Retinal pigment epithelial cell (primary cell): Measurements from ENCODE around the gene SLC39A13.

Experiments
- DNase-seq: peaks from one replicate; pipeline ENCODE4 v3.0.0-alpha.2; 2010; ENCODE audit warnings: low read depth
- H3K4me3 ChIP-seq: 2 replicates; pipeline ENCODE4 v1.5.1; 2011; ENCODE audit warnings: mild to moderate bottlenecking, low read length, control low read depth, moderate library complexity
- TF ChIP-seq, protein P1 (sequence below): conservative IDR thresholded peaks from 2 replicates; pipeline ENCODE4 v1.5.1; 2011; ENCODE audit warnings: low read depth, low read length, control low read depth, inconsistent platforms

The SLC39A13 gene

DNA sequence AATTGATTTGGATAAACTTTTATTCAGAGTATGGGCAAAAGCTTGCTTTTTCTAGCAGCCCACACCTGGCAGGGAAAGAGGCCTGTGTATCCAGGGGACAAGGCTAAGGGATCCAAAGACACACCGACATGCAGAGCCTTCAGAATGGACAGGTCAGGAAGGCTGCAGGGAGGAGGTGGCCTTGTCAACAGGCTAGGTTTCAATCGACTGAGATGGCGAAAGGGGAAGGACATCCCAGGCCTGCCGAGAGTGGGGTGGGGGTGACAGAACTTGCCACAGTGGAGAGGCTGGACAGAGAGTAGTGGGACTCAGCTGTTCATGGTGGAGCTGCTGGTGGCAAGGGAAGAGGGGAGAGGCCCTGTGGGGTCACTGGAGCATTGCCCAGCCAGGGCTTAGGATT, 5.3 kb upstream of the SLC39A13 start:
- TF ChIP-seq, protein P1, sequence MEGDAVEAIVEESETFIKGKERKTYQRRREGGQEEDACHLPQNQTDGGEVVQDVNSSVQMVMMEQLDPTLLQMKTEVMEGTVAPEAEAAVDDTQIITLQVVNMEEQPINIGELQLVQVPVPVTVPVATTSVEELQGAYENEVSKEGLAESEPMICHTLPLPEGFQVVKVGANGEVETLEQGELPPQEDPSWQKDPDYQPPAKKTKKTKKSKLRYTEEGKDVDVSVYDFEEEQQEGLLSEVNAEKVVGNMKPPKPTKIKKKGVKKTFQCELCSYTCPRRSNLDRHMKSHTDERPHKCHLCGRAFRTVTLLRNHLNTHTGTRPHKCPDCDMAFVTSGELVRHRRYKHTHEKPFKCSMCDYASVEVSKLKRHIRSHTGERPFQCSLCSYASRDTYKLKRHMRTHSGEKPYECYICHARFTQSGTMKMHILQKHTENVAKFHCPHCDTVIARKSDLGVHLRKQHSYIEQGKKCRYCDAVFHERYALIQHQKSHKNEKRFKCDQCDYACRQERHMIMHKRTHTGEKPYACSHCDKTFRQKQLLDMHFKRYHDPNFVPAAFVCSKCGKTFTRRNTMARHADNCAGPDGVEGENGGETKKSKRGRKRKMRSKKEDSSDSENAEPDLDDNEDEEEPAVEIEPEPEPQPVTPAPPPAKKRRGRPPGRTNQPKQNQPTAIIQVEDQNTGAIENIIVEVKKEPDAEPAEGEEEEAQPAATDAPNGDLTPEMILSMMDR: no peak
- no peak for DNase-seq
- no peak overlapping the region for H3K4me3 ChIP-seq

DNA sequence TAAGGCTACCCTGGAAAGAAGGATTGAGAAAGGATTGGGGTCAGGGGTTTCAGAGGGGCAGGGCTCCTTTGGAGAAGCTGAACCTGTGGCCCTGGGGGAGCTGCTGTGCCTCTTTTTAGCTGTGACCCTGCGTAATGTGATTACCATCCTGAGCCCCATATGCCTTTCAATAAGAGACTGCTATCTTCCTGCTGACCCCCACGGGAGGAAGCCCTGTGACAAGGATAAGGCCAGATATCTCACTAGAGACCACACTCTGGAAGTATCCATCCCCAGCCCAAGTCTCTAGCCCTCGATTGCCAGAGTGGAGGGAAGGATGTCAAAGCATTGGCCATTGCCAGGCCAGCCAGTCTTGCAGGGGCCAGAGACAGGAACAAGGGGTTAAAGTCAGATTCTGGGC, 4.8 kb upstream of the SLC39A13 start:
- no peak overlapping the region for H3K4me3 ChIP-seq
- TF ChIP-seq, protein P1: no peak
- DNase-seq: no peak

DNA sequence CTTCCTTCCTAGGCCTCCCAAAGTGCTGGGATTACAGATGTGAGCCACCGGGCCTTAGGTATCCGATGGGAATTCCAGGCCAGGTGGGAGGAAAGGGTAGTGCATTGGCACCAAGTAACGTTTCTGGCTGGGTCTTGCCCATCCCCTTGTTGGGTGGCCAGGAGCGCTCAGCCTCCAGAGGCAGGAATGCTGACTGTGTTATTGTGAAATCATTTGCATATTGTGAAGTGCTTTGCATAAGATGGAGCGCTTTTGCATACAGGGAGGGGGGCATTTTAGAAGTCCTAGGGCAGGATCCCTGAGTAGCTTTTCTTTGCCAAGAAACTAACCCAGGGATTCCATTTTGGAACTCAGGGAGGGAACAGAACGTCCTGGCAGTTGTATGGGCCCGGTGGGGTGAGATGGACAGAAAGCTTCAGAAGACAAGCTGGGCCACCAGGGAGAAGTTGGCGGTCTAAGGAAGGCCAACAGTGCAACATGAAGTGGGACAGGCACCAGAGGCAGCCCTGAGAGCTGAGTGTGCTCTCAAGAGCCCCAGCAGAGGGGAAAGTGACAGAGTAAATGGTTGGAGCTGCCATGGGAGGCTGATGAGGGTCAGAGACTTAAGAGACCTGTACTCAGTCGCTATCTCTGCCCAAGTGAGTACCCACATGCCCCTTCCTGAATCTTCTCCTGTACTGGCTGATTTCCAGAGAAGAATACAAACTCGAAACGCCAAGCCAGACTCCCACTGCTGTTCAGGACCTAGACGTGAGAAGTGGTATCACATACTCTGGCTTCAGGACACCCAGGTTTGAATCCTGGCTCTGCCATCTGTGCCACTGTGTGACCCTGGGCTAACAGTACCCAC, 1.3 kb upstream of the SLC39A13 start:
- TF ChIP-seq, protein P1: no peak
- peak overlapping the region; percentile 69 for H3K4me3 ChIP-seq
- no peak for DNase-seq

DNA sequence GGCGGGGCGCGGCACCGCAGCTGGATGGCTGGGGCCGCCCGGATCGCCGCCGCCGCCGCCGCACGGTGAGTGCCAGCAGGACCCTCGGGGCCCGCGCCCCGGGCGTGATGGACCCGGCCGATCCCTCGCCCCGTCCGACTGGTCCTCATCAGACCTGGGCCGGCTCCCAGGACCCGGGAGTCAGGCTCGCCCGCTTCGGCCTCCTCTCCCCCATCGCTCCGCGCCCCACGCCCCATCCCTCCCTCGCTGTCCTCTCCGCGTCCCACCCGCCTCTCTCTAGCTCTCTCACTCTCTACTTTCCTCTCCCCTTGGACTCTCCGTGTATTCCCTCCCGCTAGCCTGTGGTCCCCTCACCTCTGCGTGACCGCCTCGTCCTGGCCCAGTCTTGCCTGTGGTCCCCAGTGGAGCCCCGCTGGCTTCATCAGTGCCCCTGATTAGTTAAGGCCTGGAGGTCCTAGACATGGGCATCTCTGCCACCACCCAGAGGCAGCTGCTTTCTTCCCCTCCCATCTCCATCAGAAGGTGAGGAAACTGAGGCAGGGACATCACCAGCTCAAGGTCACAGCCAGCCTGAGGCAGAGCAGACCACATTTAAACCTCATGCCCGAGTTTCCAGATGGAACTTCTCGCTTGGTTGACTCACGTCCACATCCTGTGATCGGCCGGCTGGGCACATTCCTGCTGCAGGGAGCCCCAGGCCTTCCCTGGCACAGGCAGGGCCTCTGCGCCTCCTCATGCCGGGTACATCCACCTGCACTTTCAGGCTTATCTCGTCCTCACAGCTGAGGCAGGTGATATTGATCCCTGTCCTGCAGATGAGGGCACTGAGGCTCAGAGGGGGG, 429 bp downstream of the SLC39A13 start:
- DNase-seq: peak; percentile 59
- TF ChIP-seq, protein P1: no peak
- peak overlapping the region; percentile 78 for H3K4me3 ChIP-seq

DNA sequence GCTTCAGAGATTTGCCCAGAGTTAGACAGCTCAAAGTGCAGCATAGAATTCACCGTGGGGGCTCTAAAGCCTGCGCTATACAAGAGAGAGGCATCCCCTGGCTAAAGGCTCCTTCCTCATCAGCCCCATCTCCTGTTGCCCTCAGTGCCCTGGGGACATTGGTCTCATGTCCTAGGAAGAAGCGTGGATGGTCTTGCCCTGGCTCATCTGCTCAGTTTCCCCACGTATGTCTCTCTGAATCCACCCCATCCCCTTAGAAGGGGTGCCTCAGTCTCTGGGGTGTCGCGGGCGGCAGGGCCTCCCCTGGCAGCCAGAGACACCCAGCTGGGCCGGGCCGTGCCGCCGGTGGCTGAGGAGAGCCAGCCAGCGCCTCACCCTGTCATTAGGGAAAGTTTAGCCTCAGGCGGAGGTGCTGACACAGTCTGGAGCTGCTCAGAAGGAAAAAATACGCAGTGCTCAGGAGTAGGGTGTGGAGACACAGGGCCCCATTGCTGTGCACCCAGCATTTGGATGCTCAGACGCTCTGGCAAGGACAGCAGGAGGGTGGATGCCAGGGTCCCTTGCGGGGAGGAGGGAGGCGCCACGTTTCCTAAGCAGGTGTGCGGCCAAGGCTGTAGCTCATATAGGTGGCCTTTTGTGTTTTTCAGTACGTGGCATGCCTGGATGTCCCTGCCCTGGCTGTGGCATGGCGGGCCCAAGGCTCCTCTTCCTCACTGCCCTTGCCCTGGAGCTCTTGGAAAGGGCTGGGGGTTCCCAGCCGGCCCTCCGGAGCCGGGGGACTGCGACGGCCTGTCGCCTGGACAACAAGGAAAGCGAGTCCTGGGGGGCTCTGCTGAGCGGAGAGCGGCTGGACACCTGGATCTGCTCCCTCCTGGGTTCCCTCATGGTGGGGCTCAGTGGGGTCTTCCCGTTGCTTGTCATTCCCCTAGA, 1.3 kb downstream of the SLC39A13 start:
- H3K4me3 ChIP-seq: peak overlapping the region; percentile 78
- TF ChIP-seq, protein P1: no peak
- DNase-seq: no peak

DNA sequence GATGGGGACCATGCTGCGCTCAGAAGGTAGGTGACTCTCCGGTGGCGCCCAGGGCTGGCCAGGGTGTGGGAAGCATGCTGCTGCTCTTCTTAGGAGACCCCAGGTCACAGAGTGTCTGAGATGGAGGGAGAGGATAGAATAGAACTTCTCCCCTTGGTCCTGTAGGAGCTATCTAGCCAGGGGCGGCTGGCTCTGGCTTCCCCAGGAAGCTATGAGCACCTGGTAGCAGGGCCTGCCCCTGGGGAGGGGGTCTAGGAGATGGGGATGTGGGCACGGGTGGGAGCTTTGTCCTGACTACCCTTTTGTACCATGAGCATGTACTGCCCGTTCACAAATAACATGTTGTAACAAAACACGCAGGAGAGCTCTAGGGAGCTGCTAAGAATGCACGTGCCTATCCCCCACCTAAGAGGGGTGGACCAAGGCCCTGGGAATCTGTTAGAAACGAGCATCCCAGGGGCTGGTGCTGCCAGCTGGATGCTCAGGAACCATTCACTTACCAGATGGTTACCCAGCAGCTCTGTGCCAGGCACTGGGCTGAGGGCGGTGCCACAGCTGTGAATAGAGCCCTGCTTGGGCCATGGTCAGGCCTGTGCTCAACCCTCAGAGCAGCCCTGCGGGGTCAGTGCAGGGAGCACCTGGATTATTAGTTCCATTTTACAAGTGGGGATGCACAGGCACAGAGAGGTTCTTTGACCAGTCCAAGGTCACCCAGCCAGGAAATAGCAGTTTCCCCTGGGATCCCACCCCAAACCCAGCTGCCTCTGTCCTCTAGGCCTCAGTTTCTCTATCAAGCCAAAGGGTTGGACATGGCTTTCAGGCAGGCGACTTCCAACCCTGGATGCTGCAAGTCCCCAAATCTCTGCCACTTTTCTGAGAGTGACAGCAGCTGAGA, 2.2 kb downstream of the SLC39A13 start:
- TF ChIP-seq, protein P1: no peak
- no peak overlapping the region for H3K4me3 ChIP-seq
- no peak for DNase-seq
